MM.1S (cell line): ENCODE data around the gene CSTPP1.

ENCODE experiments used
- EZH2phosphoT487 ChIP-seq: fragments of 300-600 bp; sonication (generic); IDR thresholded peaks from 2 replicates; pipeline ENCODE4 v1.6.1; 2018; ENCODE audit warnings: antibody characterized with exemption, low read length
- TF ChIP-seq, protein P1 (sequence below): fragments of 300-600 bp; sonication (generic); IDR thresholded peaks from 2 replicates; pipeline ENCODE4 v1.5.1; 2016; ENCODE audit warnings: antibody characterized with exemption, low read length, mixed read lengths

DNA sequence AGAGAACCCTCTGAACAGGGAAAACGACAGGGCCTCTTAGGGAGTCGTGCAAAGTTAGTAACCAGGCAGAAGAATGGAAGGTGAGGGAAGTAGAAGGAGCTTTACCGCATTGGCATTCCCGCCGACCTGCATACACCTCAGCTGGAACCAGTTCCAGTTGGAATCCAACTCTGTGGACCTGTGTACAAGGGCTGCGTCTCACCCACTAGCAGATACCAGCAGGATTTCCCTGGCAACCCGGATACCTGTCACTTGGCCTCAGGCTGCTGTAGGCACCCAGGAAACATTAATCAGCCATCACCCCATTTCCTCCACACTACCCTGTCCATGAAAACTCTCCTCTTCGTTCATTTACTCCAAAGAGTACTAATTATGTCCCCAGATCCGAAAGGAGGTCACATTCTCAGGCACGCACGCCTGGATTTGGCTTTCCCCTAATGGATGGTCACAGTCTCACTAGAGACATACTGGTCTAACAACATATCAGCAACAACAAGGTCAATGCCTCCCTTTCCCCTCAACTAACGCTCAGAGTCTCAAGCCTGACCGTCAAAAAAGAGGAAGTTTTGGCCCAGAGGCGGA is 239.3 kb downstream of the CSTPP1 start:
- TF ChIP-seq, protein P1, sequence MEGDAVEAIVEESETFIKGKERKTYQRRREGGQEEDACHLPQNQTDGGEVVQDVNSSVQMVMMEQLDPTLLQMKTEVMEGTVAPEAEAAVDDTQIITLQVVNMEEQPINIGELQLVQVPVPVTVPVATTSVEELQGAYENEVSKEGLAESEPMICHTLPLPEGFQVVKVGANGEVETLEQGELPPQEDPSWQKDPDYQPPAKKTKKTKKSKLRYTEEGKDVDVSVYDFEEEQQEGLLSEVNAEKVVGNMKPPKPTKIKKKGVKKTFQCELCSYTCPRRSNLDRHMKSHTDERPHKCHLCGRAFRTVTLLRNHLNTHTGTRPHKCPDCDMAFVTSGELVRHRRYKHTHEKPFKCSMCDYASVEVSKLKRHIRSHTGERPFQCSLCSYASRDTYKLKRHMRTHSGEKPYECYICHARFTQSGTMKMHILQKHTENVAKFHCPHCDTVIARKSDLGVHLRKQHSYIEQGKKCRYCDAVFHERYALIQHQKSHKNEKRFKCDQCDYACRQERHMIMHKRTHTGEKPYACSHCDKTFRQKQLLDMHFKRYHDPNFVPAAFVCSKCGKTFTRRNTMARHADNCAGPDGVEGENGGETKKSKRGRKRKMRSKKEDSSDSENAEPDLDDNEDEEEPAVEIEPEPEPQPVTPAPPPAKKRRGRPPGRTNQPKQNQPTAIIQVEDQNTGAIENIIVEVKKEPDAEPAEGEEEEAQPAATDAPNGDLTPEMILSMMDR, result no peak
- no peak for TF ChIP-seq EZH2phosphoT487
